Lower leg skin (tissue), 4 donors: ENCODE measurements around the gene C1orf232. TPM values are rescaled to one million over a fixed set of nuclear protein-coding genes. Genes with fewer than 3 reads are reported as not detected.

ENCODE experiments used
- DNase-seq, 2 donors: peaks; one replicate each; pipeline ENCODE4 v3.0.0-alpha.2; 2019; ENCODE audit warnings: low spot score in 2 of 2
- H3K4me3 ChIP-seq: fragments of 200-600 bp; sonication (generic); 2 replicates; pipeline ENCODE4 v1.5.1; 2017; ENCODE audit warnings: mild to moderate bottlenecking, low read depth; ENCODE audit not compliant: poor library complexity, severe bottlenecking
- POLR2A ChIP-seq, 2 donors: fragments of 450-650 bp; IDR thresholded peaks; one replicate each; pipeline ENCODE4 v1.6.1; 2016 to 2017; ENCODE audit warnings: antibody characterized with exemption in 2 of 2, mild to moderate bottlenecking in 1 of 2, moderate library complexity in 1 of 2
- WGBS, 2 donors: methylation state at CpG; one replicate each; pipeline ENCODE4 v1.1.5; 2018; 5-methylcytosine and 5-hydroxymethylcytosine counted together
- intact Hi-C: fragments of 100-400 bp; cut with DNase I; formaldehyde crosslinking; loops from one replicate; pipeline ENCODE4 v1.15.0; 2023; ENCODE audit warnings: low total_unique reads
- total RNA-seq, 4 donors: library from RNA; depleted of rRNA; stranded (reverse); fragments of >200 nt; gene quantifications; one replicate each; pipeline ENCODE4 v1.1.0, GENCODE V29; 2016
- TF ChIP-seq, protein P1 (sequence below), 3 donors: fragments of 450-650 bp; IDR thresholded peaks; one replicate each; pipeline ENCODE4 v1.5.1; 2016; ENCODE audit warnings: antibody characterized with exemption in 3 of 3, mild to moderate bottlenecking in 3 of 3, moderate library complexity in 2 of 3

The C1orf232 gene
- total RNA-seq, 4 donors from 2014 or later: not detected

DNA sequence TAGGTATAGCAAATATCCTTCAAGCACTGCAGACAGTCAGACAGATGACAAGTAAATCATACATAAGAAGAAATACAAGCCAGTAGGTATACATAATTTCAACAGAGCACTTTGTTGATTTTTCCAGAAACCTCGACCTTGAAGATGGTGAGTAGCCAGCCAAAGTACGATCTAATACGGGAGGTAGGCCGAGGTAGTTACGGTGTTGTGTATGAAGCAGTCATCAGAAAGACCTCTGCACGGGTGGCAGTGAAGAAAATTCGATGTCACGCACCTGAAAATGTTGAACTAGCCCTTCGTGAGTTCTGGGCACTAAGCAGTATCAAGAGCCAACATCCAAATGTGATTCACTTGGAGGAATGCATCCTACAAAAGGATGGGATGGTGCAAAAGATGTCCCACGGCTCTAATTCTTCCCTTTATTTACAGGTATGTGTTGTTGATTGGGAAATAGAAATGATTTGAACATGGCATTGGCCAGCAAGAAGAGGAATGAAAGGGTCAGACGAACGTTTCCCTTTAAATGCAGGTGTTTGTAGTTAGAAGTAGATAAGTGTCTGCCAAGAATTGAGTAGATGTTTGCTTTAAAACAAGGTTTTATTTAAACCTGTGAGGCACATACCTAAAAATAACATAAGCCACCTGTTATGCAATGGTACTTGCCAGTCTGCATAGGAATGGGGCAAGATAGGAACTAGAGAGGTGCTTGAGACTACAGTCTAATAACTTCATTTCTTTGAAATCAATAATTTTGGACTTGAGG, 54.4 kb downstream of the C1orf232 start:
- DNase-seq: no peak
- 81 to 86% methylated on average over 12 of the region's 12 CpGs for WGBS, 2 donors
- no peak overlapping the region for H3K4me3 ChIP-seq
- intact Hi-C loops: no loop called here
- TF ChIP-seq POLR2A (IDR thresholded peaks at IDR 0.05): no peak
- TF ChIP-seq, protein P1, sequence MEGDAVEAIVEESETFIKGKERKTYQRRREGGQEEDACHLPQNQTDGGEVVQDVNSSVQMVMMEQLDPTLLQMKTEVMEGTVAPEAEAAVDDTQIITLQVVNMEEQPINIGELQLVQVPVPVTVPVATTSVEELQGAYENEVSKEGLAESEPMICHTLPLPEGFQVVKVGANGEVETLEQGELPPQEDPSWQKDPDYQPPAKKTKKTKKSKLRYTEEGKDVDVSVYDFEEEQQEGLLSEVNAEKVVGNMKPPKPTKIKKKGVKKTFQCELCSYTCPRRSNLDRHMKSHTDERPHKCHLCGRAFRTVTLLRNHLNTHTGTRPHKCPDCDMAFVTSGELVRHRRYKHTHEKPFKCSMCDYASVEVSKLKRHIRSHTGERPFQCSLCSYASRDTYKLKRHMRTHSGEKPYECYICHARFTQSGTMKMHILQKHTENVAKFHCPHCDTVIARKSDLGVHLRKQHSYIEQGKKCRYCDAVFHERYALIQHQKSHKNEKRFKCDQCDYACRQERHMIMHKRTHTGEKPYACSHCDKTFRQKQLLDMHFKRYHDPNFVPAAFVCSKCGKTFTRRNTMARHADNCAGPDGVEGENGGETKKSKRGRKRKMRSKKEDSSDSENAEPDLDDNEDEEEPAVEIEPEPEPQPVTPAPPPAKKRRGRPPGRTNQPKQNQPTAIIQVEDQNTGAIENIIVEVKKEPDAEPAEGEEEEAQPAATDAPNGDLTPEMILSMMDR (IDR thresholded peaks at IDR 0.05): no peak

Other genes with a start within 250 kb of the C1orf232 start
- 10 to 100 TPM; 11.8 to 23.0 (median 17.1) TPM for gene PAFAH2, start 170.9 kb downstream of the C1orf232 start, total RNA-seq
- gene EXTL1, start 147.2 kb downstream of the C1orf232 start, total RNA-seq: 1 to 10 TPM in 2 of 4 donors, under 1 TPM in 2; 0.34 to 3.9 (median 2.2) TPM
- gene SLC30A2, start 122.8 kb downstream of the C1orf232 start, total RNA-seq: 1 to 10 TPM in 1 of 4 donors, under 1 TPM in 3; 0.13 to 1.8 (median 0.42) TPM
- gene TRIM63, start 101.3 kb downstream of the C1orf232 start, total RNA-seq: 1 to 10 TPM in 3 of 4 donors, under 1 TPM in 1; 0.21 to 2.5 (median 2.1) TPM
- gene PDIK1L, start 57.1 kb downstream of the C1orf232 start, total RNA-seq: 10 to 100 TPM; 14.0 to 16.7 (median 14.4) TPM
- 1 to 10 TPM in 3 of 4 donors, under 1 TPM in 1; 0.57 to 9.1 (median 3.2) TPM for gene FAM110D, start 9.9 kb downstream of the C1orf232 start, total RNA-seq
- 10 to 100 TPM; 17.4 to 49.3 (median 31.4) TPM for gene ZNF593, start 945 bp upstream of the C1orf232 start, total RNA-seq
- gene ZNF593OS, start 2.9 kb upstream of the C1orf232 start, total RNA-seq: not detected
- gene CNKSR1, start 8.5 kb upstream of the C1orf232 start, total RNA-seq: 10 to 100 TPM; 16.8 to 71.4 (median 45.0) TPM
- gene CATSPER4, start 21.6 kb upstream of the C1orf232 start, total RNA-seq: not detected
- 10 to 100 TPM; 13.0 to 17.2 (median 14.1) TPM for gene CEP85, start 65.2 kb upstream of the C1orf232 start, total RNA-seq
- 10 to 100 TPM; 74.8 to 97.1 (median 78.3) TPM for gene SH3BGRL3, start 111.1 kb upstream of the C1orf232 start, total RNA-seq
- gene UBXN11, start 137.7 kb upstream of the C1orf232 start, total RNA-seq: 1 to 10 TPM; 5.1 to 9.6 (median 5.8) TPM
- 1 to 10 TPM in 3 of 4 donors, not detected in 1; 2.0 to 6.1 (median 3.5) TPM for gene CD52, start 149.0 kb upstream of the C1orf232 start, total RNA-seq
- 100 to 1,000 TPM in 1 of 4 donors, 10 to 100 TPM in 3; 52.3 to 104 (median 56.9) TPM for gene CRYBG2, start 185.2 kb upstream of the C1orf232 start, total RNA-seq
- not detected for gene ZNF683, start 203.8 kb upstream of the C1orf232 start, total RNA-seq
- gene LIN28A, start 241.9 kb upstream of the C1orf232 start, total RNA-seq: not detected